Activated T-cell treated with anti-CD3 and anti-CD28 coated beads, Interleukin-2, amount 50 U/mL, for 4 hours (primary cell): ENCODE data around the gene GPD2. TPM values are rescaled to one million over a fixed set of nuclear protein-coding genes. Genes with fewer than 3 reads are reported as not detected.
A peak's percentile ranks its signal among the peaks of the same experiment; 100 is the strongest.
"Not testable (repeated sequence)": the region's sequence is repeated elsewhere in the genome, so short reads cannot be mapped to it uniquely, and the experiment has no call there.

Experiments used
- ATAC-seq, 2 donors: fragments of 200-7000 bp; cut with Tn5 transposase; one replicate each; pipeline ENCODE4 v1.10.0; 2021
- DNase-seq: peaks from one replicate; pipeline ENCODE4 v3.0.0-alpha.2; 2020
- H3K27me3 Mint-ChIP-seq: one replicate; pipeline ENCODE4 v1.8.0; 2021; ENCODE audit warnings: low read depth, mixed read lengths
- H3K36me3 Mint-ChIP-seq: one replicate; pipeline ENCODE4 v1.8.0; 2022; ENCODE audit warnings: mixed read lengths; ENCODE audit not compliant: insufficient read depth
- H3K4me1 Mint-ChIP-seq: one replicate; pipeline ENCODE4 v1.8.0; 2021; ENCODE audit warnings: low read depth, mixed read lengths
- H3K4me3 Mint-ChIP-seq: one replicate; pipeline ENCODE4 v1.8.0; 2021; ENCODE audit warnings: mild to moderate bottlenecking, moderate library complexity, mixed read lengths
- H3K9me3 Mint-ChIP-seq: one replicate; pipeline ENCODE4 v1.8.0; 2021; ENCODE audit warnings: mixed read lengths
- total RNA-seq, 3 donors: library from RNA; stranded (reverse); gene quantifications; one replicate each; pipeline ENCODE4 v1.2.1, GENCODE V29; 2021

Gene GPD2
- total RNA-seq, 3 donors from 2014 or later: 20.7 to 21.1 (median 21.0) TPM

- H3K4me3 Mint-ChIP-seq: no peak overlapping the region
- H3K36me3 Mint-ChIP-seq: peaks cover 2% of the 10 kb centered on the region
- no peaks in the 10 kb centered on the region for H3K9me3 Mint-ChIP-seq
- peaks cover 2% of the 10 kb centered on the region for H3K4me1 Mint-ChIP-seq
- ATAC-seq (peak; percentile 50 to 58), DNase-seq (peak; percentile 4)
- H3K27me3 Mint-ChIP-seq: no peaks in the 10 kb centered on the region
Observed at GRCh38 chr2:156589381-156590079, 153.4 kb downstream of the GPD2 start.

- Mint-ChIP-seq H3K36me3 (no peaks in the 10 kb centered on the region), H3K4me1 (peaks cover 2% of the 10 kb centered on the region), H3K4me3 (no peak overlapping the region), H3K27me3 (no peaks in the 10 kb centered on the region), H3K9me3 (no peaks in the 10 kb centered on the region)
- DNase-seq: no peak
- ATAC-seq: no peak
Observed at GRCh38 chr2:156590085-156590739, 154.0 kb downstream of the GPD2 start.

GRCh38 chr2:156592809-156593593, 156.8 kb downstream of the GPD2 start:
- Mint-ChIP-seq H3K9me3 (no peaks in the 10 kb centered on the region), H3K36me3 (no peaks in the 10 kb centered on the region), H3K4me3 (no peak overlapping the region), H3K27me3 (no peaks in the 10 kb centered on the region), H3K4me1 (peaks cover 2% of the 10 kb centered on the region)
- DNase-seq: no peak
- no peak for ATAC-seq

GRCh38 chr2:156593594-156593921, 157.4 kb downstream of the GPD2 start:
- ATAC-seq (no peak), DNase-seq (no peak)
- H3K9me3 Mint-ChIP-seq: no peaks in the 10 kb centered on the region
- H3K4me3 Mint-ChIP-seq: no peak overlapping the region
- H3K36me3 Mint-ChIP-seq: no peaks in the 10 kb centered on the region
- H3K4me1 Mint-ChIP-seq: peaks cover 2% of the 10 kb centered on the region
- no peaks in the 10 kb centered on the region for H3K27me3 Mint-ChIP-seq

- no peaks in the 10 kb centered on the region for H3K9me3 Mint-ChIP-seq
- H3K4me1 Mint-ChIP-seq: no peaks in the 10 kb centered on the region
- H3K36me3 Mint-ChIP-seq: no peaks in the 10 kb centered on the region
- ATAC-seq (no peak), DNase-seq (no peak)
- H3K27me3 Mint-ChIP-seq: peaks cover 8% of the 10 kb centered on the region
- no peak overlapping the region for H3K4me3 Mint-ChIP-seq
Observed at GRCh38 chr2:156598563-156598962, 162.4 kb downstream of the GPD2 start.

GRCh38 chr2:156600196-156600595, 164.0 kb downstream of the GPD2 start:
- H3K27me3 Mint-ChIP-seq: peaks cover 8% of the 10 kb centered on the region
- no peaks in the 10 kb centered on the region for H3K9me3 Mint-ChIP-seq
- H3K4me1 Mint-ChIP-seq: no peaks in the 10 kb centered on the region
- no peaks in the 10 kb centered on the region for H3K36me3 Mint-ChIP-seq
- DNase-seq: no peak
- ATAC-seq: no peak
- no peak overlapping the region for H3K4me3 Mint-ChIP-seq

- Mint-ChIP-seq H3K9me3 (no peaks in the 10 kb centered on the region), H3K36me3 (no peaks in the 10 kb centered on the region), H3K4me1 (no peaks in the 10 kb centered on the region), H3K4me3 (no peak overlapping the region), H3K27me3 (peaks cover 11% of the 10 kb centered on the region)
- no peak for DNase-seq
- ATAC-seq: no peak
Observed at GRCh38 chr2:156601855-156602551, 165.8 kb downstream of the GPD2 start.

- Mint-ChIP-seq H3K36me3 (no peaks in the 10 kb centered on the region), H3K27me3 (peaks cover 11% of the 10 kb centered on the region), H3K4me3 (no peak overlapping the region), H3K4me1 (no peaks in the 10 kb centered on the region), H3K9me3 (no peaks in the 10 kb centered on the region)
- DNase-seq: no peak
- ATAC-seq: no peak
Observed at GRCh38 chr2:156602552-156602933, 166.4 kb downstream of the GPD2 start.

GRCh38 chr2:156615836-156616322, 179.7 kb downstream of the GPD2 start:
- H3K4me1 Mint-ChIP-seq: no peaks in the 10 kb centered on the region
- H3K36me3 Mint-ChIP-seq: no peaks in the 10 kb centered on the region
- ATAC-seq (no peak), DNase-seq (no peak)
- peaks cover 6% of the 10 kb centered on the region for H3K27me3 Mint-ChIP-seq
- no peak overlapping the region for H3K4me3 Mint-ChIP-seq
- H3K9me3 Mint-ChIP-seq: no peaks in the 10 kb centered on the region

GRCh38 chr2:156618071-156618470, 181.9 kb downstream of the GPD2 start:
- H3K36me3 Mint-ChIP-seq, ATAC-seq, H3K4me1 Mint-ChIP-seq, H3K9me3 Mint-ChIP-seq, H3K4me3 Mint-ChIP-seq, DNase-seq: not testable (repeated sequence)
- H3K27me3 Mint-ChIP-seq: peaks cover 10% of the 10 kb centered on the region

GRCh38 chr2:156619021-156619539, 182.9 kb downstream of the GPD2 start:
- Mint-ChIP-seq H3K9me3 (no peaks in the 10 kb centered on the region), H3K27me3 (peaks cover 10% of the 10 kb centered on the region)

GRCh38 chr2:156622491-156622890, 186.3 kb downstream of the GPD2 start:
- Mint-ChIP-seq H3K9me3 (peaks cover 7% of the 10 kb centered on the region), H3K27me3 (peaks cover 14% of the 10 kb centered on the region), H3K36me3 (no peaks in the 10 kb centered on the region), H3K4me1 (no peaks in the 10 kb centered on the region), H3K4me3 (no peak overlapping the region)
- DNase-seq (no peak), ATAC-seq (no peak)

More at GRCh38 chr2:156619021-156619539, 182.9 kb downstream of the GPD2 start:
- ATAC-seq (no peak), DNase-seq (no peak)
- H3K4me1 Mint-ChIP-seq: no peaks in the 10 kb centered on the region
- H3K36me3 Mint-ChIP-seq: no peaks in the 10 kb centered on the region
- H3K4me3 Mint-ChIP-seq: no peak overlapping the region

- no peak for ATAC-seq
- no peak for DNase-seq
- Mint-ChIP-seq H3K4me1 (no peaks in the 10 kb centered on the region), H3K9me3 (peaks cover 7% of the 10 kb centered on the region), H3K36me3 (no peaks in the 10 kb centered on the region), H3K4me3 (no peak overlapping the region), H3K27me3 (peaks cover 14% of the 10 kb centered on the region)
Observed at GRCh38 chr2:156625360-156626170, 189.4 kb downstream of the GPD2 start.
